Measurements from ENCODE around the gene MDGA2. TPM values are rescaled to one million over a fixed set of nuclear protein-coding genes. Genes with fewer than 3 reads are reported as not detected.
"Not testable (repeated sequence)": the region's sequence is repeated elsewhere in the genome, so short reads cannot be mapped to it uniquely, and the experiment has no call there.

The MDGA2 gene
- total and polyA plus RNA-seq, 7 donors = 0.01 TPM; not detected in 6

- H3K27me3 ChIP-seq (ENCODE audit: insufficient read depth in 3 of 3, low read length in 2 of 3) = no peaks in the 10 kb centered on the region
- no peaks in the 10 kb centered on the region for H3K36me3 ChIP-seq (ENCODE audit: insufficient read depth in 1 of 2, low read depth in 1 of 2)
- H3K4me3 ChIP-seq = no peak overlapping the region
- no peak for TF ChIP-seq CTCF (IDR thresholded peaks at IDR 0.05)
- no peak for ATAC-seq
- intact Hi-C loops (cut with DNase I) = no loop called here
- no peaks in the 10 kb centered on the region for H3K9me3 ChIP-seq
- H3K27ac ChIP-seq = no peak overlapping the region
- DNase-seq = no peak
- H3K4me1 ChIP-seq = no peaks in the 10 kb centered on the region
- 66 to 70% (median 67%) methylated on average over 2 of the region's 2 CpGs for WGBS, 3 donors
Observed at GRCh38 chr14:47208434-47208833, 467.0 kb downstream of the MDGA2 start.

GRCh38 chr14:47207617-47208016, 467.8 kb downstream of the MDGA2 start:
- no peak for TF ChIP-seq CTCF (IDR thresholded peaks at IDR 0.05)
- no peak overlapping the region for H3K27ac ChIP-seq
- no peak overlapping the region for H3K4me3 ChIP-seq
- H3K27me3 ChIP-seq (ENCODE audit: insufficient read depth in 3 of 3, low read length in 2 of 3) = no peaks in the 10 kb centered on the region
- WGBS, 3 donors = 54 to 55% (median 54%) methylated on average over 3 of the region's 3 CpGs
- H3K9me3 ChIP-seq = no peaks in the 10 kb centered on the region
- no peaks in the 10 kb centered on the region for H3K4me1 ChIP-seq
- no peak for ATAC-seq
- intact Hi-C loops (cut with DNase I) = no loop called here
- no peak for DNase-seq
- H3K36me3 ChIP-seq (ENCODE audit: insufficient read depth in 1 of 2, low read depth in 1 of 2) = no peaks in the 10 kb centered on the region

- Histone ChIP-seq H3K4me3 (no peak overlapping the region), H3K27me3 (ENCODE audit: insufficient read depth in 3 of 3, low read length in 2 of 3) (no peaks in the 10 kb centered on the region), H3K36me3 (ENCODE audit: insufficient read depth in 1 of 2, low read depth in 1 of 2) (no peaks in the 10 kb centered on the region), H3K4me1 (no peaks in the 10 kb centered on the region), H3K27ac (no peak overlapping the region), H3K9me3 (no peaks in the 10 kb centered on the region)
- WGBS, 3 donors = 93 to 95% (median 93%) methylated on average over 18 of the region's 18 CpGs
- DNase-seq (no peak), ATAC-seq (no peak)
- intact Hi-C loops (cut with DNase I) = no loop called here
- no peak for TF ChIP-seq CTCF (IDR thresholded peaks at IDR 0.05)
Observed at GRCh38 chr14:47200740-47201139, 474.7 kb downstream of the MDGA2 start.

GRCh38 chr14:47195582-47195981, 479.8 kb downstream of the MDGA2 start:
- Histone ChIP-seq H3K27me3 (ENCODE audit: insufficient read depth in 3 of 3, low read length in 2 of 3) (no peaks in the 10 kb centered on the region), H3K36me3 (ENCODE audit: insufficient read depth in 1 of 2, low read depth in 1 of 2) (no peaks in the 10 kb centered on the region), H3K9me3 (no peaks in the 10 kb centered on the region), H3K27ac (no peak overlapping the region), H3K4me1 (no peaks in the 10 kb centered on the region), H3K4me3 (no peak overlapping the region)
- TF ChIP-seq CTCF (IDR thresholded peaks at IDR 0.05) = no peak
- DNase-seq = no peak
- intact Hi-C loops (cut with DNase I) = no loop called here
- 32 to 70% (median 56%) methylated on average over 1 of the region's 1 CpG for WGBS, 3 donors
- ATAC-seq = no peak

- WGBS, 3 donors = 51 to 58% (median 55%) methylated on average over 1 of the region's 1 CpG
- ATAC-seq (no peak), DNase-seq (no peak)
- H3K9me3 ChIP-seq = no peaks in the 10 kb centered on the region
- no peak for TF ChIP-seq CTCF (IDR thresholded peaks at IDR 0.05)
- H3K4me3 ChIP-seq = no peak overlapping the region
- intact Hi-C loops (cut with DNase I) = no loop called here
- H3K27ac ChIP-seq = no peak overlapping the region
- H3K36me3 ChIP-seq (ENCODE audit: insufficient read depth in 1 of 2, low read depth in 1 of 2) = no peaks in the 10 kb centered on the region
- no peaks in the 10 kb centered on the region for H3K27me3 ChIP-seq (ENCODE audit: insufficient read depth in 3 of 3, low read length in 2 of 3)
- H3K4me1 ChIP-seq = no peaks in the 10 kb centered on the region
Observed at GRCh38 chr14:47194055-47194454, 481.4 kb downstream of the MDGA2 start.

GRCh38 chr14:47192203-47192602, 483.2 kb downstream of the MDGA2 start:
- H3K4me3 ChIP-seq; H3K27me3 ChIP-seq (ENCODE audit: insufficient read depth in 3 of 3, low read length in 2 of 3); ATAC-seq; H3K9me3 ChIP-seq; intact Hi-C loops (cut with DNase I); H3K4me1 ChIP-seq; DNase-seq; H3K36me3 ChIP-seq (ENCODE audit: insufficient read depth in 1 of 2, low read depth in 1 of 2); H3K27ac ChIP-seq: not testable (repeated sequence)
- 84 to 91% (median 87%) methylated on average over 7 of the region's 7 CpGs for WGBS, 3 donors
